GM12878 (cell line): ENCODE data around the gene MAP4. TPM values are rescaled to one million over a fixed set of nuclear protein-coding genes. Genes with fewer than 3 reads are reported as not detected.

ENCODE experiments used
- ATAC-seq: fragments of 200-7000 bp; cut with Tn5 transposase; 3 replicates; pipeline ENCODE4 v1.9.1; 2020; ENCODE audit warnings: mild to moderate bottlenecking, moderate library complexity
- BruUV-seq: library from RNA; stranded (reverse); fragments of 400-500 nt; replicated peaks from 2 replicates; lab custom pipeline; 2021; lab: Mats Ljungman, UMichigan
- CTCF ChIA-PET: fragments of 300-600 bp; sonication (Branson Sonifier 250); formaldehyde crosslinking; extraction: SDS; loops from one replicate; lab custom pipeline; 2021; ENCODE audit warnings: inconsistent platforms; lab: Yijun Ruan, JAX
- POLR2A ChIA-PET: fragments of 350-600 bp; formaldehyde crosslinking; extraction: SDS; loops from one replicate; lab custom pipeline; 2021; ENCODE audit warnings: inconsistent platforms; lab: Charles Lee
- RAD21 ChIA-PET: fragments of 300-600 bp; sonication (Branson Sonifier 250); formaldehyde crosslinking; loops from one replicate; lab custom pipeline; 2023; ENCODE audit warnings: antibody characterized with exemption; ENCODE audit not compliant: unreplicated experiment; lab: Charles Lee
- SMC1A ChIA-PET: fragments of 300-600 bp; sonication (Branson Sonifier 250); formaldehyde crosslinking; loops from one replicate; lab custom pipeline; 2023; ENCODE audit not compliant: unreplicated experiment, uncharacterized antibody; lab: Charles Lee
- DNase-seq: peaks from one replicate; pipeline ENCODE4 v3.0.0-alpha.2; 2011; ENCODE audit warnings: low read depth, low spot score
- FAIRE-seq: peaks from 3 replicates; lab custom pipeline; 2011; peaks lifted over from hg19 to GRCh38; lab: Jason Lieb, UNC
- H2AFZ ChIP-seq: 2 replicates; pipeline ENCODE4 v1.6.0; 2011; ENCODE audit warnings: low read depth, low read length, control low read depth; ENCODE audit not compliant: control insufficient read depth
- H3K27ac ChIP-seq: 2 replicates; pipeline ENCODE4 v1.5.1; 2011; ENCODE audit warnings: control low read depth; ENCODE audit not compliant: control insufficient read depth, insufficient read depth
- H3K27me3 ChIP-seq, 2 experiments: replicated peaks in 1 of 2; 2 replicates each; pipeline versions ENCODE4 v1.6.0 to v1.6.1; 2011; ENCODE audit warnings: low read length in 1 of 2; ENCODE audit not compliant: control insufficient read depth in 2 of 2, insufficient read depth in 2 of 2
- H3K36me3 ChIP-seq, 2 experiments: 2 replicates each; pipeline ENCODE4 v1.5.1; 2011; ENCODE audit warnings: low read length in 1 of 2; ENCODE audit not compliant: control insufficient read depth in 2 of 2, insufficient read depth in 2 of 2
- H3K4me1 ChIP-seq: 2 replicates; pipeline ENCODE4 v1.6.1; 2011; ENCODE audit warnings: mild to moderate bottlenecking, low read length, moderate library complexity, mixed read lengths; ENCODE audit not compliant: control insufficient read depth, insufficient read depth
- H3K4me2 ChIP-seq: 2 replicates; pipeline ENCODE4 v1.6.0; 2011; ENCODE audit warnings: control low read depth; ENCODE audit not compliant: control insufficient read depth, insufficient read depth
- H3K4me3 ChIP-seq: fragments of 200-600 bp; sonication (generic); 2 replicates; pipeline ENCODE4 v1.5.1; 2016
- H3K79me2 ChIP-seq: 2 replicates; pipeline ENCODE4 v1.6.0; 2011; ENCODE audit warnings: low read length; ENCODE audit not compliant: control insufficient read depth, insufficient read depth
- H3K9ac ChIP-seq: 2 replicates; pipeline ENCODE4 v1.8.0; 2011; ENCODE audit warnings: low read length, control low read depth, mixed read lengths; ENCODE audit not compliant: control insufficient read depth, insufficient read depth
- H3K9me3 ChIP-seq: replicated peaks from 3 replicates; pipeline ENCODE4 v1.5.1; 2011; ENCODE audit warnings: mild to moderate bottlenecking, low read length; ENCODE audit not compliant: control insufficient read depth, insufficient read depth
- H4K20me1 ChIP-seq: 2 replicates; pipeline ENCODE4 v1.6.0; 2011; ENCODE audit not compliant: control insufficient read depth, insufficient read depth
- DPF2 ChIP-seq: fragments of 450-650 bp; IDR thresholded peaks from 2 replicates; pipeline ENCODE4 v1.6.1; 2017; ENCODE audit warnings: mild to moderate bottlenecking
- GATAD2B ChIP-seq: fragments of 450-650 bp; conservative IDR thresholded peaks from 2 replicates; pipeline ENCODE4 v1.6.1; 2017; ENCODE audit warnings: low read depth, mild to moderate bottlenecking, moderate library complexity
- MEF2B ChIP-seq: fragments of 450-650 bp; IDR thresholded peaks from 2 replicates; pipeline ENCODE4 v1.6.1; 2018; ENCODE audit warnings: mild to moderate bottlenecking, moderate library complexity; ENCODE audit not compliant: partially characterized antibody, poor library complexity, severe bottlenecking
- PRDM15 ChIP-seq: fragments of 450-650 bp; formaldehyde crosslinking; IDR thresholded peaks from 2 replicates; pipeline ENCODE4 v1.4.0; 2020; ENCODE audit warnings: mild to moderate bottlenecking, moderate library complexity
- SMAD1 ChIP-seq: fragments of 450-650 bp; IDR thresholded peaks from 2 replicates; pipeline ENCODE4 v1.6.1; 2018; ENCODE audit warnings: mild to moderate bottlenecking, low read depth; ENCODE audit not compliant: partially characterized antibody
- ZSCAN29 ChIP-seq: fragments of 450-650 bp; IDR thresholded peaks from 2 replicates; pipeline ENCODE4 v1.6.1; 2017; ENCODE audit warnings: mild to moderate bottlenecking, moderate library complexity
- WGBS: methylation state at CpG from one replicate; pipeline ENCODE4 v1.1.6; 2016; ENCODE audit warnings: low lambda C conversion rate; ENCODE audit not compliant: insufficient replicate concordance, insufficient coverage; ENCODE audit errors: missing lambda C conversion rate; 5-methylcytosine and 5-hydroxymethylcytosine counted together
- in situ Hi-C: fragments of 300-500 bp; cut with MboI; formaldehyde crosslinking; loops from 9 replicates; pipeline ENCODE4 v1.14.3; 2018; ENCODE audit warnings: mixed read lengths
- intact Hi-C: fragments of 100-400 bp; cut with micrococcal nuclease; formaldehyde crosslinking; loops from one replicate; pipeline ENCODE4 v1.14.2; 2022; ENCODE audit not compliant: unreplicated experiment
- polyA plus RNA-seq, 11 experiments: library from polyadenylated mRNA; depleted of rRNA in 4 of 11; unstranded in 6 of 11; stranded (reverse) in 5 of 11; fragments of >200 nt; fragmentation: Nextera tagmentation in 4 of 11; fragmentation: Illumina TruSeq in 1 of 11; extraction: Ambion mirVana in 4 of 11; extraction: Trizol in 1 of 11; gene quantifications; 1 replicate in 1 of 11; 2 replicates in 10 of 11; pipeline versions ENCODE4 v1.2.1 to v1.2.3, GENCODE V29; 2011 to 2016; ENCODE audit warnings: inconsistent platforms in 2 of 11, missing spikeins in 2 of 11, low read depth in 1 of 11
- total RNA-seq, 4 experiments: library from RNA; depleted of rRNA in 3 of 4; stranded (reverse); fragments of >200 nt in 3 of 4; fragmentation: Illumina TruSeq in 1 of 4; extraction: Trizol in 1 of 4; gene quantifications; 2 replicates each; pipeline versions ENCODE4 v1.2.1 to v1.2.3, GENCODE V29; 2013 to 2021

MAP4 gene
- total and polyA plus RNA-seq, 10 of the 15 experiments (the other 5 are each of a cell fraction or from before 2014, with no cell fraction given): 22.2 to 145 (median 47.2) TPM

GRCh38 chr3:47897954-47898353, 118.3 kb downstream of the MAP4 start:
- no peak for TF ChIP-seq PRDM15 (CRISPR knock-in tag)
- TF ChIP-seq ZSCAN29: no peak
- TF ChIP-seq DPF2: no peak
- in situ Hi-C loops (no loop called here), intact Hi-C loops (loop anchor here (10.0 kb wide), 1 partner anchor 257 kb away; no protein-coding TSS in a partner anchor)
- no peaks in the 10 kb centered on the region for H4K20me1 ChIP-seq
- 0 out of 2 replicates have a peak, but pooled peaks cover 3% of the 10 kb centered on the region for H3K4me1 ChIP-seq
- no peak overlapping the region for H3K27ac ChIP-seq
- DNase-seq: no peak
- no TSS peak for BruUV-seq
- no peak overlapping the region for H3K9ac ChIP-seq
- ATAC-seq: no peak
- no peaks in the 10 kb centered on the region for H3K79me2 ChIP-seq
- ChIA-PET CTCF (no interaction called here), SMC1A (no interaction called here), POLR2A (interaction anchor here (0.7 kb wide), 2 partner anchors 11 to 79 kb away, joined by 3 to 4 read pairs; no protein-coding TSS in a partner anchor), RAD21 (no interaction called here)
- no peak overlapping the region for H3K4me3 ChIP-seq
- H3K9me3 ChIP-seq: no peaks in the 10 kb centered on the region
- no peak for FAIRE-seq
- no peak overlapping the region for H2AFZ ChIP-seq
- no peak overlapping the region for H3K4me2 ChIP-seq
- WGBS: 84% methylated on average over 3 of the region's 3 CpGs
- peaks cover 1 to 13% of the 10 kb centered on the region in 2 experiments; a peak in 3 of 4 replicates for H3K36me3 ChIP-seq
- no peaks in the 10 kb centered on the region for H3K27me3 ChIP-seq

GRCh38 chr3:47896736-47897135, 119.5 kb downstream of the MAP4 start:
- in situ Hi-C loops: no loop called here
- Histone ChIP-seq H3K27me3 (no peaks in the 10 kb centered on the region), H3K79me2 (no peaks in the 10 kb centered on the region), H3K4me1 (0 out of 2 replicates have a peak, but pooled peaks cover 3% of the 10 kb centered on the region), H2AFZ (no peak overlapping the region), H4K20me1 (no peaks in the 10 kb centered on the region), H3K4me2 (no peak overlapping the region), H3K4me3 (no peak overlapping the region), H3K36me3 (peaks cover 2 to 12% of the 10 kb centered on the region in 2 experiments), H3K9ac (no peak overlapping the region), H3K9me3 (no peaks in the 10 kb centered on the region), H3K27ac (no peak overlapping the region)
- no peak for TF ChIP-seq MEF2B
- no peak for TF ChIP-seq SMAD1
- no peak for TF ChIP-seq GATAD2B
- ChIA-PET SMC1A (no interaction called here), POLR2A (no interaction called here), CTCF (no interaction called here), RAD21 (no interaction called here)
- ATAC-seq: no peak
- intact Hi-C loops: loop anchor here (10.0 kb wide), 1 partner anchor 258 kb away; no protein-coding TSS in a partner anchor
- FAIRE-seq: no peak
- WGBS: 92% methylated on average over 3 of the region's 3 CpGs
- BruUV-seq: no TSS peak
- no peak for DNase-seq
